HG03064 (cell line): ENCODE results near the gene DOHH.

ENCODE experiments used
- ATAC-seq: cut with Tn5 transposase; IDR thresholded peaks from one replicate; pipeline ENCODE4 v1.9.1; 2021; ENCODE audit warnings: low read depth; ENCODE audit not compliant: unreplicated experiment

Gene DOHH

DNA sequence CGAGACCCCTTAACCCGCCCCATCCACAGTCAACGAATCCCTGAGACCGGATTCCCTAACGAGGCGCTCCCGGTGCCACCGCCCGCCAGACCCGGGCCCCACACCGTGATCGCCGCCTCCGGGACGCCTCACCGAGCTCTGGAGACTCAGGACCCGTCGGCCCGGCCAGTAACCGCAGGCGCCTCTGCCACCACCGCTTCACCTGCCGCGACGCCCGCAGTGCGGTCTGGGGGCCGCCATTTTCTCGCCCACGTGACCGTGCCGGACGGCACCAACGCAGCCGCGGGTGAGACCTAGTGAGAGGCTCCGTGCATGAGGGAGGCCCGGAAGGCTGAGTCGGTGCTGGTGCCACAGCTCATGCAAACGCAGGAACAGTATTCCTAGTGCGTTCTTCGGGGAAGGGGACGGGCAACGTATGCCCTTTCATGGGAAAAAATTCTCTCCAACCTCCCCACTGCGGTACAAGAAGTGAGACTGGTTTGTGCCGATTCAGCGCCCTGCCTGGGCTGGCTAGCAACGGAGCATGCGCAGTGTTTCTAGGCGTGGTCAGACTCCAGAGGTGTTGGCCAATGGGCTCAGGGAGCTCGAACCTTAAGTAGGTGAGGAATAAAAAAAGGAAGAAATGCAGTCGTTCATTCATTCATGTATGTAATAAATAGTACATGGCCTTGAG is at the start of gene DOHH:
DOHH (minus strand) TSS at position 246 of the 673 bp plus-strand sequence. CDS start 3,860 bp downstream, outside the sequence.
- ATAC-seq: peak; percentile 76

GRCh38 chr19:3549816-3550215 is 49.3 kb upstream of the DOHH start:
- no peak for ATAC-seq

GRCh38 chr19:3548606-3549005 is 48.1 kb upstream of the DOHH start:
- no peak for ATAC-seq

DNA sequence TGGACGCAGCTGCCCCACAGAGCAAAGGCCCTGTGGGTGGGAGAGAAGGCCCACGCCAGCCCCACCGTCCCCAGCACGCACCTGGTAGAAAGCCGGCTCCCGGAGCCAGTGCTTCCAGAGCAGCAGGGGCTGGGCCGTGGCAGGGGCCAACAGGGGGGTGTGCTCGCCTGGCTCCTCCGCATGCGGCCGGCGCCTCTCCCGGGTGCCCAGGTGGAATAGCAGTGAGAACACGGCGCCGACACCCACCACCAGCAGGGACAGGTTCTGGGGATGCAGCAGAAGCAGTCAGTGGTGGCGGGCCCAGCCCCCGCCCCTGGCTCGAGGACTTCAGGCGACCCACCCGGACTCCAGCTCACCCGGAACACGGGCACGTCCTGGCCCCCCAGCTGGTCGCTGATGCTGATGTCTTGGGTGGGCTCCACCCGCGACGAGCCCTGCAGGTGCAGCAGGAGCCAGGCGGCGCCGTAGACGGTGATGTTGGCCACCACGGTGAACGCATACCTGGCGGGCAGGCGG is 47.4 kb upstream of the DOHH start:
- no peak for ATAC-seq

DNA sequence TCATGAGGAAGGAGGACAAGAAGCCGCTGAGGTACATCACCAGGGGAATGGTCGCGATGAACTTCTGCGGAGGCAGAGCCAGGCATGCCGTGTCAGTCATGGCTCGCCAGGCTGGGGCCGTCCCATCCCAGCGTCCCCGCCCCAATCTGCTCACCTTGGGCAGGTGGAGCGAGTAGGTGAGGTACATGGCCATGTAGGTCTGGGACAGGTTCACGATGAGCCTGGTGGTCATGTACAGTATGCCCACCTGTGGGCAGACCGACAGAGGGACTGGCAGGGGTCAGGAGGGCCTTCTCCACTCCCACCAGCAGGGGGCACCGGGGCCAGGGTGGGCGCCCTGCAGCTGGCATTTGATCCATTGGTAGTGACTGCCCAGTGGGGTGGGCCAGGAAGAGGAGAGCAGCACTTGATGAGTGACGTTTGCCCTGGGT is 46.8 kb upstream of the DOHH start:
- ATAC-seq: no peak

DNA sequence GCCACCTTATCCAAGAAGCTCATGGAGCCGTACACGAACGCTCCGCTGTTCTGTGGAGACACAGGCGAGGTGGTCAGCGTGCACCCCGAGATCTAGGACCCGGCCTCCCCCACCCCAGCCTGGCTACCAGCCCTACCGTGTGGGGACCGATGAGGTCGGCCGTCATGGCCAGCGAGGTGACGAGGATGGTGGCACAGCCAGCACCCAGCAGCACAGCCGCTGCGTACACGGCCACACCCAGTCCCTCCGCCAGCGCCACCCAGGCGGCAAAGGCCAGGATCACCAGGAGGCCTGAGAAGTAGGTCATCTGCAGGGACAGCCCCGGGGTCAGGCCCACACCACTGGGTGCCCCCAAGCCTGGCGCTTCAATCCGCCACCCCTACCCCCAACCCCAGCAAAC is 45.6 kb upstream of the DOHH start:
- no peak for ATAC-seq

DNA sequence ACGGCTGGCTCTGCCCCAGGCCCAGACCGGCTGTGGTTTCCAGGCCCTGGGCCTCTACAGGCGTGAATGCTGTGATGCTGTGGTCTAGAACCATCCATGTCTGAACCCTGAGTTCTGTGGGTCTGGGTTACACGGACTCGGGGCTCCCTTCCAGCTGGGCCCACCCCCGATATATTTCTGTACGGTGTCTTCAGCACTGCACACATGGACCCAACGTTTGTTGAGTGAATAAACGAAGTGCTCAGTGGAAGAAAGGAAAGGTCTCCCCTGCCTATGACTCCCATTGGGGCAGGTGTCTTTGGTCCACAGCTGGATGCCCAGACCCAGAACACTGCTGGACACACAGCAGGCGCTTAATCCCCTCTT is 45.2 kb upstream of the DOHH start:
- ATAC-seq: no peak

DNA sequence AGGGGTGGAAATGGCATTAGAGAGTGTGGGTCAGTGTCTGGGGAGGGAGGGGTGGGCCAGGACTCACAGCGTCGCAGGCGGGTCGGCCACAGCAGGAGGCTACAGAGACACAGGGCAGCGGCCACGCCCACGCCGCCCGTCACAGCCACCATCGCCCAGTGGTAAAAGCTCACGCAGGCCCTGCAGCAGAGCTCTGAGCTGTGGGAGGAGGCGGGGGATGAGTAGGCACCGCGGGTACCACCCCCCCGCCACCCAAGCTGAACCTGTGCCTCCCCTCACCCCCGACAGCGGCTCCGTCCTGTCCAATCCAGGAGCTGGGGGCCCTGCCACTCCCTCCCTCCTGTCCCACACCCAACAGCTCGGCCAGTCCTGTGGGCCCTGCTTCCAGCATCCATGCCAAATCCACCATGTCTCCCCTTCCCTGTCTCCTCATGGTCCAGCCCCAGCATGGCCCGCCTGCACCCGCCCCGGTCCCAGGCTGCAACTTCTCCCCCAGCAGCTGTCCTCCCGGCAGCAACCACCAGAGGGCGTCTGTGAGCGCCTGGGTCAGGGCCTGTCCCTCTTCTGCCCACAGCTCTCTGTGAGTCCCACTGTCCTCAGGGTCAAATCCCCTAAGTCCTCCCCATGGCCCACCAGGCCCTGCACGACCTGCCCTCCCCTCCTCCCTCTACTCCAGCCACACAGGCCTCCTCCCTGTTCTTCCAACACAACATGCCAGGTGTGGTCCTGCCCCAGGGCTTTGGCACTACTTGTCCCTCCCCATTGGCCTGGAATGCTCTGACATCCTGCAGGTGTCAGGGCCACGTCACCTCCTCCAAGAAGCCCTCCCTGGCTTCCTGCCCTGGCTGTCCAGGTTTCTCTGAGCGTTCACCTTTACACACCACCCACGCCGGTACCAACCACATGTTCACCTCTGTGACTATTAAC is 44.5 kb upstream of the DOHH start:
- ATAC-seq: no peak

- no peak for ATAC-seq
Measured at GRCh38 chr19:3544058-3544376, 43.5 kb upstream of the DOHH start.

- ATAC-seq: no peak
Measured at GRCh38 chr19:3543150-3544057, 42.9 kb upstream of the DOHH start.

DNA sequence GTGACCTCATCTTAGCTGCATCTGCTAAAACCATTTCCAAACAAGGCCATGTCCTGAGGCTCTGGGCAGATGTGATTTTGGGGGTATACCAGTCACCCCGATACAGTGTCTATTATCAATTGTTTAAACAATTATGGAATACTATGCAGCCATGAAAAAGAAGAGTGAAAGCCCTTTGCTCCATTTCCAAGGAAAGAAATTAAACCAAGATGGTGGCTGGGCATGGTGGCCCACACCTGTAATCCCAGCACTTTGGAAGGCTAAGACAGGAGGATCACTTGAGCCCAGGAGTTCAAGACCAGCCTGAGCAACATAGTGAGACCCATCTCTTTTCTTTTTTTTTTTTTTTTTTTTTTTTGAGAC is 39.3 kb upstream of the DOHH start:
- no peak for ATAC-seq

GRCh38 chr19:3538965-3539755 is 38.7 kb upstream of the DOHH start, which contains the start of gene TEKTIP1:
TSS of gene TEKTIP1 (plus strand) at chr19:3539174. CDS start at chr19:3539178, 4 bp downstream.
- no peak for ATAC-seq

GRCh38 chr19:3538258-3538929 is 37.9 kb upstream of the DOHH start:
- no peak for ATAC-seq

DNA sequence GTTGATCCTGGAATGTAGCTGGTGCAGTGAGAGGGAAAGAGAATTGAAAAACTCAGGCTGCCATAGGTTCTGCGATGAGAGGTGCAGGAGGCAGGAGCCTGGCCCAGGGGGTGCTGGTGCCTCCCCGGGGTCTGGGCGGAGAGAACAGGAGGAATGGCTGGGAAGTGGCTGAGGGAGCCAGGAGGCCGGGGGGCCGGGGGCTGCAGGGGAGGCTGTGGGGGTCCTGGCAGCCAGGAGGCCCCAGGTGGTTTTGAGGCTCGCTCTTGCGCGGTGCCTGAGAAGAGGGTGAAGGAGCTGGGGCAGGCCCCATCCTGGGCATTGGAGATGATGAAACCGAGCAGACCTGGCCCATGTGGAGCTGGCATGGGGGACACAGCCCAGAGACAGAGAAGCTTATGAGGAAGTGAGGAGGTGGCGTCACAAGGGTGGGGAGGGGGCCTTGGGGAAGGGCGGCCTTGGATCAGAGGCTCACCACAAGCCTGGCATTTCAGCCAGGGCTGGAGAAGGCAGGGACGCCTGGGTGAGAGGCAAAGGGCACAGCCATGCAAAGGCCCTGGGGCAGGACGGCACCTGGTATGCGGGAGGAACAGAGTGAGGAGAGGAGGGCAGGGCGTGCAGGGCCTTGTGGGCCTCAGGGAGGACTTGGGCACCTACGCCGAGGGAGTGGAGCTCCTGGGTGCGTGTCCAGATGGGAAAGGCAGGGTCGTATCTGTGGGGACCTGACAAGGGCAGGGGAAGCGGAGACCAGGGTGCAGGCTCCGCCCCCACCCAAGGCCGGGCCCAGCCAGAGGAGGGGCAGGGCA is 37.2 kb upstream of the DOHH start:
- no peak for ATAC-seq

DNA sequence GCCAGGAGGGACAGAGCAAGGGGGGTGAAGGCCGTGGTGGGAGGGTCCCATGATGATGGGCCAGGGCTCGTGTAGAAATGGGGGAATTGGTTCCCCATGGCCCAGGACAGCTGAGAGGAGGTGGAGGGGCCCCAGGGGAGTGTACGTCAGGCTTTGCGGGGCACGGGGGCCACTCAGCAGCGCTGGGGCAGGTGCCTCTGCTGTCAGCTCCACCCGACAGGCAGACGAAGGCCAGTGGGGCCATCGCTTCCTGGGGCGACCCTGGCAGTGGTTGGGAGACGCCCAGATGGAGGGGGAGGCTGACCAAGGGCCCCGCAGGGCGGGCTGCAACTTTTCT is 36.6 kb upstream of the DOHH start:
- no peak for ATAC-seq

GRCh38 chr19:3536429-3537100 is 36.1 kb upstream of the DOHH start:
- ATAC-seq: no peak

DNA sequence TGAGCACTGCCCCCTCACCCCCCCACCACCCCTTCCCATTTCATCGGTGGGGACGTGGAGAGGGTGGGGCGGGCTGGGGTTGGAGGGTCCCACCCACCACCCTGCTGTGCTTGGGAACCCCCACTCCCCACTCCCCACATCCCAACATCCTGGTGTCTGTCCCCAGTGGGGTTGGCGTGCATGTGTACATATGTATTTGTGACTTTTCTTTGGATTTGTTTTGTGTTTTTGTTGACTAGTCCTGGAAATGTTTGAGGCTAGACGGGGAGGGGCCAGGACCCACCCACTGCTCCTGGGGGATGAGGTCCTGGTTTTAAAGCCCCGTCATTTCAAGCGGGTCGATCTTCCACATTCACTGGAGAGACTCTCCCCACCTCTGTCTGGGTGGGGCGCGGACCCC is 35.5 kb upstream of the DOHH start:
- ATAC-seq: no peak

DNA sequence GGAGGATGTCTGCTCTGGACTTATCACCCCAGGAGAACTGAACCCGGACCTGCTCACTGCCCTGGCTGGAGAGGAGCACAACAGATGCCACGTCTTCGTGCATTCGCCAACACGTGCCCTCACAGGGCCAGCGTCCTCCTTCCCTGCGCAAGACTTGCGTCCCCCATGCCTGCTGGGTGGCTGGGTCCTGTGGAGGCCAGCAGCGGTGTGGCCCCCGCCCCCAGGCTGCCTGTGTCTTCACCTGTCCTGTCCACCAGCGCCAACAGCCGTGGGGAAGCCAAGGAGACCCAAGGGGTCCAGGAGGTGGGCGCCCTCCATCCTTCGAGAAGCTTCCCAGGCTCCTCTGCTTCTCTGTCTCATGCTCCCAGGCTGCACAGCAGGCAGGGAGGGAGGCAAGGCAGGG is 35.1 kb upstream of the DOHH start:
- no peak for ATAC-seq
